ENCODE results near the gene TXNRD3. TPM values are rescaled to one million over a fixed set of nuclear protein-coding genes. Genes with fewer than 3 reads are reported as not detected.

Gene TXNRD3
- total and polyA plus RNA-seq, 2 of the 4 experiments (the other 2 are of a cell fraction): 3.9 to 8.4 TPM

DNA sequence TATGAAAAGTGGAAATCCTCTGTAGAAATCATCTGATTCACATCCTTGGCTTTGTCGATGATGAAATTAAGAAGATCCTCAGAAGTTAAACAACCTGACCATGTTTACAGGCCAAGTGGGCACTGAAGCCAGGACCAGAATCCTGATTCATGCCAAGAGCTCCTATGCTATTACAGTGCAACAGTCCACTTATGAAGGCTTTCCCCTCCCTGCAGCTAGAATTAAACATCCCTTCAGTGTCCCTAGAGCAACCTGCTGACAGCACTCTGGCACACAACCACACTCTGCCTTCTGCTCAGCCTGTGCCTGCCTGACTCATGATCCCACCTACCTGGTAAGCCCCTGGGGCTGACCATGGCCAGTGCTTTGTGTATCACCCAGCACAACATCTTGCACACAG lies 33.8 kb downstream of the TXNRD3 start:
- Histone ChIP-seq H4K91ac (ENCODE audit: insufficient read depth, low read depth, low read length) (peak overlapping the region; percentile 18; the same call in 1 of the 2 replicates), H3K27me3 (ENCODE audit: control insufficient read depth, insufficient read depth, low read length) (no peaks in the 10 kb centered on the region), H2BK15ac (ENCODE audit: low read depth, low read length) (peak overlapping the region; percentile 3; the same call in 2 of the 3 replicates), H3K27ac (ENCODE audit: insufficient read depth, low read length) (no peak overlapping the region), H3K4ac (ENCODE audit: low read depth, low read length) (peak overlapping the region; percentile 71), H3K14ac (replicated peaks; ENCODE audit: low read depth, low read length) (0 out of 2 replicates have a peak overlapping the region, but pooled peaks have one; percentile 12), H3K9me3 (ENCODE audit: control insufficient read depth, insufficient read depth, low read length) (no peaks in the 10 kb centered on the region), H2BK120ac (ENCODE audit: low read depth, low read length) (peak overlapping the region; percentile 86), H3K18ac (ENCODE audit: low read depth, low read length) (no peak overlapping the region; the same call in 1 of the 2 replicates), H3K4me3 (ENCODE audit: insufficient read depth, low read depth, low read length) (no peak overlapping the region), H3K9me1 (ENCODE audit: insufficient read depth, low read length) (peaks cover 9% of the 10 kb centered on the region), H2BK20ac (ENCODE audit: low read depth, low read length) (peak overlapping the region; percentile 70), H2AFZ (replicated peaks; ENCODE audit: low read length, poor library complexity) (peak overlapping the region; percentile 11), H2BK5ac (ENCODE audit: low read depth, low read length, poor library complexity, severe bottlenecking) (peak overlapping the region; percentile 67), H4K5ac (ENCODE audit: low read depth, low read length) (no peak overlapping the region), H3K79me1 (ENCODE audit: low read depth in 1 of 2, low read length in 2 of 2) (no peaks in the 10 kb centered on the region), H3K56ac (ENCODE audit: extremely low read depth, insufficient read depth, low read length) (no peak overlapping the region; the same call in 1 of the 2 replicates), H4K8ac (ENCODE audit: low read depth in 2 of 2, low read length in 2 of 2) (no peak overlapping the region), H3K4me2 (ENCODE audit: low read depth, low read length) (peak overlapping the region; percentile 32; the same call in 1 of the 2 replicates), H3K4me1 (ENCODE audit: control insufficient read depth, insufficient read depth, low read length) (peaks cover 10% of the 10 kb centered on the region), H3K9ac (ENCODE audit: low read depth, low read length) (no peak overlapping the region), H4K20me1 (ENCODE audit: insufficient read depth, low read length) (no peaks in the 10 kb centered on the region), H2AK5ac (ENCODE audit: low read depth, low read length) (no peak overlapping the region), H2AK9ac (replicated peaks; ENCODE audit: low read depth, low read length, poor library complexity) (no peak overlapping the region), H3K23ac (ENCODE audit: low read depth, low read length) (no peak overlapping the region), H3K36me3 (ENCODE audit: control insufficient read depth, insufficient read depth, low read length) (no peaks in the 10 kb centered on the region)
- TF ChIP-seq MXI1 (IDR thresholded peaks at IDR 0.05; ENCODE audit: borderline replicate concordance, low read depth, low read length): no peak
- TF ChIP-seq, protein P1, sequence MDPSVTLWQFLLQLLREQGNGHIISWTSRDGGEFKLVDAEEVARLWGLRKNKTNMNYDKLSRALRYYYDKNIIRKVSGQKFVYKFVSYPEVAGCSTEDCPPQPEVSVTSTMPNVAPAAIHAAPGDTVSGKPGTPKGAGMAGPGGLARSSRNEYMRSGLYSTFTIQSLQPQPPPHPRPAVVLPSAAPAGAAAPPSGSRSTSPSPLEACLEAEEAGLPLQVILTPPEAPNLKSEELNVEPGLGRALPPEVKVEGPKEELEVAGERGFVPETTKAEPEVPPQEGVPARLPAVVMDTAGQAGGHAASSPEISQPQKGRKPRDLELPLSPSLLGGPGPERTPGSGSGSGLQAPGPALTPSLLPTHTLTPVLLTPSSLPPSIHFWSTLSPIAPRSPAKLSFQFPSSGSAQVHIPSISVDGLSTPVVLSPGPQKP (IDR thresholded peaks at IDR 0.05; ENCODE audit: borderline replicate concordance, low read depth, low read length): no peak
- ATAC-seq (ENCODE audit: low read depth) (peak; percentile 79), DNase-seq (peak; percentile 58)
- no TSS peak for BruUV-seq (replicated peaks)
- in situ Hi-C loops (cut with MboI; ENCODE audit: low sequenced_read_pairs): no loop called here
- no CpG with 5 or more reads among the region's 1 CpG for WGBS, 2 experiments (ENCODE audit: extremely low coverage in 2 of 2, insufficient read length in 1 of 2)
- intact Hi-C loops (cut with micrococcal nuclease): no loop called here
- POLR2A ChIA-PET (ENCODE audit: unreplicated experiment): no interaction called here
- dilution Hi-C loops (cut with HindIII; ENCODE audit: low sequenced_read_pairs, unreplicated experiment): no loop called here
- CTCF ChIA-PET: interaction anchor here (1.2 kb wide), 1 partner anchor 10 kb away, joined by 3 read pairs; no protein-coding TSS in a partner anchor
